GM12878 (cell line): Measurements from ENCODE around the gene ANXA4. TPM values are rescaled to one million over a fixed set of nuclear protein-coding genes. Genes with fewer than 3 reads are reported as not detected.

Experiments used
- ATAC-seq: fragments of 200-7000 bp; cut with Tn5 transposase; 3 replicates; pipeline ENCODE4 v1.9.1; 2020; ENCODE audit warnings: mild to moderate bottlenecking, moderate library complexity
- BruUV-seq: library from RNA; stranded (reverse); fragments of 400-500 nt; replicated peaks from 2 replicates; lab custom pipeline; 2021; lab: Mats Ljungman, UMichigan
- CTCF ChIA-PET: fragments of 300-600 bp; sonication (Branson Sonifier 250); formaldehyde crosslinking; extraction: SDS; loops from one replicate; lab custom pipeline; 2021; ENCODE audit warnings: inconsistent platforms; lab: Yijun Ruan, JAX
- POLR2A ChIA-PET: fragments of 350-600 bp; formaldehyde crosslinking; extraction: SDS; loops from one replicate; lab custom pipeline; 2021; ENCODE audit warnings: inconsistent platforms; lab: Charles Lee
- RAD21 ChIA-PET: fragments of 300-600 bp; sonication (Branson Sonifier 250); formaldehyde crosslinking; loops from one replicate; lab custom pipeline; 2023; ENCODE audit warnings: antibody characterized with exemption; ENCODE audit not compliant: unreplicated experiment; lab: Charles Lee
- SMC1A ChIA-PET: fragments of 300-600 bp; sonication (Branson Sonifier 250); formaldehyde crosslinking; loops from one replicate; lab custom pipeline; 2023; ENCODE audit not compliant: unreplicated experiment, uncharacterized antibody; lab: Charles Lee
- DNase-seq: peaks from one replicate; pipeline ENCODE4 v3.0.0-alpha.2; 2011; ENCODE audit warnings: low read depth, low spot score
- FAIRE-seq: peaks from 3 replicates; lab custom pipeline; 2011; peaks lifted over from hg19 to GRCh38; lab: Jason Lieb, UNC
- H2AFZ ChIP-seq: 2 replicates; pipeline ENCODE4 v1.6.0; 2011; ENCODE audit warnings: low read depth, low read length, control low read depth; ENCODE audit not compliant: control insufficient read depth
- H3K27ac ChIP-seq: 2 replicates; pipeline ENCODE4 v1.5.1; 2011; ENCODE audit warnings: control low read depth; ENCODE audit not compliant: control insufficient read depth, insufficient read depth
- H3K27me3 ChIP-seq, 2 experiments: replicated peaks in 1 of 2; 2 replicates each; pipeline versions ENCODE4 v1.6.0 to v1.6.1; 2011; ENCODE audit warnings: low read length in 1 of 2; ENCODE audit not compliant: control insufficient read depth in 2 of 2, insufficient read depth in 2 of 2
- H3K36me3 ChIP-seq, 2 experiments: 2 replicates each; pipeline ENCODE4 v1.5.1; 2011; ENCODE audit warnings: low read length in 1 of 2; ENCODE audit not compliant: control insufficient read depth in 2 of 2, insufficient read depth in 2 of 2
- H3K4me1 ChIP-seq: 2 replicates; pipeline ENCODE4 v1.6.1; 2011; ENCODE audit warnings: mild to moderate bottlenecking, low read length, moderate library complexity, mixed read lengths; ENCODE audit not compliant: control insufficient read depth, insufficient read depth
- H3K4me2 ChIP-seq: 2 replicates; pipeline ENCODE4 v1.6.0; 2011; ENCODE audit warnings: control low read depth; ENCODE audit not compliant: control insufficient read depth, insufficient read depth
- H3K4me3 ChIP-seq: fragments of 200-600 bp; sonication (generic); 2 replicates; pipeline ENCODE4 v1.5.1; 2016
- H3K79me2 ChIP-seq: 2 replicates; pipeline ENCODE4 v1.6.0; 2011; ENCODE audit warnings: low read length; ENCODE audit not compliant: control insufficient read depth, insufficient read depth
- H3K9ac ChIP-seq: 2 replicates; pipeline ENCODE4 v1.8.0; 2011; ENCODE audit warnings: low read length, control low read depth, mixed read lengths; ENCODE audit not compliant: control insufficient read depth, insufficient read depth
- H3K9me3 ChIP-seq: replicated peaks from 3 replicates; pipeline ENCODE4 v1.5.1; 2011; ENCODE audit warnings: mild to moderate bottlenecking, low read length; ENCODE audit not compliant: control insufficient read depth, insufficient read depth
- H4K20me1 ChIP-seq: 2 replicates; pipeline ENCODE4 v1.6.0; 2011; ENCODE audit not compliant: control insufficient read depth, insufficient read depth
- ASH2L ChIP-seq: fragments of 300-600, 200-600 bp; sonication (generic); IDR thresholded peaks from 2 replicates; pipeline ENCODE4 v1.6.1; 2017; ENCODE audit warnings: low read depth, mild to moderate bottlenecking, borderline replicate concordance
- ATF2 ChIP-seq: IDR thresholded peaks from 2 replicates; pipeline ENCODE4 v1.6.1; 2012; ENCODE audit warnings: low read length, inconsistent platforms
- BACH1 ChIP-seq: fragments of 450-650 bp; IDR thresholded peaks from 2 replicates; pipeline ENCODE4 v1.6.1; 2017; ENCODE audit warnings: mild to moderate bottlenecking, borderline replicate concordance
- CREM ChIP-seq: IDR thresholded peaks from 2 replicates; pipeline ENCODE4 v1.6.1; 2014; ENCODE audit warnings: antibody characterized with exemption, low read depth
- EZH2 ChIP-seq: IDR thresholded peaks from 2 replicates; pipeline ENCODE4 v1.6.1; 2012; ENCODE audit warnings: low read depth, mild to moderate bottlenecking, control low read depth, inconsistent platforms, low read length, borderline replicate concordance; ENCODE audit not compliant: control insufficient read depth
- HDGF ChIP-seq: fragments of 450-650 bp; IDR thresholded peaks from 2 replicates; pipeline ENCODE4 v1.6.1; 2016; ENCODE audit warnings: antibody characterized with exemption
- IKZF2 ChIP-seq, 2 experiments: fragments of 450-650 bp; IDR thresholded peaks; 2 replicates each; pipeline ENCODE4 v1.6.1; 2017; ENCODE audit warnings: mild to moderate bottlenecking in 2 of 2, moderate library complexity in 2 of 2
- MEF2B ChIP-seq: fragments of 450-650 bp; IDR thresholded peaks from 2 replicates; pipeline ENCODE4 v1.6.1; 2018; ENCODE audit warnings: mild to moderate bottlenecking, moderate library complexity; ENCODE audit not compliant: partially characterized antibody, poor library complexity, severe bottlenecking
- NR2C2 ChIP-seq: IDR thresholded peaks from 2 replicates; pipeline ENCODE4 v1.6.1; 2011; ENCODE audit warnings: borderline replicate concordance, low read depth; ENCODE audit not compliant: control insufficient read depth, insufficient read length
- PAX8 ChIP-seq: fragments of 450-650 bp; IDR thresholded peaks from 2 replicates; pipeline ENCODE4 v1.6.1; 2017; ENCODE audit warnings: mild to moderate bottlenecking, moderate library complexity
- PKNOX1 ChIP-seq: fragments of 450-650 bp; IDR thresholded peaks from 2 replicates; pipeline ENCODE4 v1.6.1; 2016; ENCODE audit warnings: mild to moderate bottlenecking
- SIN3A ChIP-seq: IDR thresholded peaks from 2 replicates; pipeline ENCODE4 v1.6.1; 2012; ENCODE audit warnings: low read depth, low read length, improper control_type of control experiment
- SMARCA5 ChIP-seq: fragments of 450-650 bp; IDR thresholded peaks from 2 replicates; pipeline ENCODE4 v1.6.1; 2017; ENCODE audit warnings: mild to moderate bottlenecking
- SPI1 ChIP-seq: IDR thresholded peaks from 2 replicates; pipeline ENCODE4 v1.6.1; 2011; ENCODE audit warnings: low read depth, mild to moderate bottlenecking, low read length, moderate library complexity, borderline replicate concordance; ENCODE audit not compliant: insufficient read depth
- TAF1 ChIP-seq: IDR thresholded peaks from 2 replicates; pipeline ENCODE4 v1.6.1; 2011; ENCODE audit warnings: mild to moderate bottlenecking, low read depth, low read length, borderline replicate concordance
- TARDBP ChIP-seq: IDR thresholded peaks from 2 replicates; pipeline ENCODE4 v1.6.1; 2016; ENCODE audit warnings: borderline replicate concordance
- WGBS: methylation state at CpG from one replicate; pipeline ENCODE4 v1.1.6; 2016; ENCODE audit warnings: low lambda C conversion rate; ENCODE audit not compliant: insufficient replicate concordance, insufficient coverage; ENCODE audit errors: missing lambda C conversion rate; 5-methylcytosine and 5-hydroxymethylcytosine counted together
- in situ Hi-C: fragments of 300-500 bp; cut with MboI; formaldehyde crosslinking; loops from 9 replicates; pipeline ENCODE4 v1.14.3; 2018; ENCODE audit warnings: mixed read lengths
- intact Hi-C: fragments of 100-400 bp; cut with micrococcal nuclease; formaldehyde crosslinking; loops from one replicate; pipeline ENCODE4 v1.14.2; 2022; ENCODE audit not compliant: unreplicated experiment
- polyA plus RNA-seq, 11 experiments: library from polyadenylated mRNA; depleted of rRNA in 4 of 11; unstranded in 6 of 11; stranded (reverse) in 5 of 11; fragments of >200 nt; fragmentation: Nextera tagmentation in 4 of 11; fragmentation: Illumina TruSeq in 1 of 11; extraction: Ambion mirVana in 4 of 11; extraction: Trizol in 1 of 11; gene quantifications; 1 replicate in 1 of 11; 2 replicates in 10 of 11; pipeline versions ENCODE4 v1.2.1 to v1.2.3, GENCODE V29; 2011 to 2016; ENCODE audit warnings: inconsistent platforms in 2 of 11, missing spikeins in 2 of 11, low read depth in 1 of 11
- total RNA-seq, 4 experiments: library from RNA; depleted of rRNA in 3 of 4; stranded (reverse); fragments of >200 nt in 3 of 4; fragmentation: Illumina TruSeq in 1 of 4; extraction: Trizol in 1 of 4; gene quantifications; 2 replicates each; pipeline versions ENCODE4 v1.2.1 to v1.2.3, GENCODE V29; 2013 to 2021
- TF ChIP-seq, protein P1 (sequence below): fragments of 450-650 bp; IDR thresholded peaks from 2 replicates; pipeline ENCODE4 v1.6.1; 2014; ENCODE audit warnings: mild to moderate bottlenecking

Gene ANXA4
- total and polyA plus RNA-seq, 10 of the 15 experiments (the other 5 are each of a cell fraction or from before 2014, with no cell fraction given): 16.3 to 97.2 (median 71.0) TPM

DNA sequence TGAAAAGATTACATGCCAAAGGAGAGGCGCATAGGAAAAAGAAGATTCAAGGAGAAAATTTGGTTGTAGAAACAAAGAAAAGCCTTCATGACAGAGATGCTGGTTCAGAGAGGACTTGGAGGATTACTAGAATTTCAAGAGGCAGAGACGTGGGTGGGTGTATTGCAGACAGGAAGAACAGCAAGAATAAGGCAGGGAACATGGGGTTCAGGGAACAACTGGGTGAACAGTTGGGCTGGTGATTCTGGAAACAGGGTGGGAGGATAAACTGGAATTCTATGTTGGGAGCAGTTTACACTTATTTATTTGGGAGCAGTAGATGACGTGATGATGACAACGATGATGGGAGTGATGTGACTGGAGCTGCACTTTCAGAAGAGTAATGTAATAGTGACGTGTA, 69.1 kb downstream of the ANXA4 start (continued):
- TF ChIP-seq ATF2: no peak
- no peak for TF ChIP-seq ASH2L
- TF ChIP-seq CREM: no peak
- no peak for TF ChIP-seq SPI1
- no peak for TF ChIP-seq PKNOX1
- TF ChIP-seq SIN3A: no peak
- no peak for TF ChIP-seq TARDBP
- no peak for TF ChIP-seq PAX8
- TF ChIP-seq HDGF: no peak
- no peak for TF ChIP-seq IKZF2 (IDR thresholded peaks at IDR 0.05)
- TF ChIP-seq, all 136 proteins: peak for 0

- intact Hi-C loops (no loop called here), in situ Hi-C loops (loop anchor here (5.0 to 25.0 kb wide), 2 partner anchors 89 to 249 kb away; no protein-coding TSS in a partner anchor)
- no peaks in the 10 kb centered on the region for H4K20me1 ChIP-seq
- POLR2A ChIA-PET: interaction anchor here (1.7 kb wide), 1 partner anchor 66 kb away, joined by 5 read pairs; no protein-coding TSS in a partner anchor
- H3K4me3 ChIP-seq: no peak overlapping the region
- SMC1A ChIA-PET: interaction anchor here (1.0 to 4.6 kb wide), 9 partner anchors 11 to 88 kb away, joined by 3 to 29 read pairs (median 4); no protein-coding TSS in a partner anchor
- DNase-seq (no peak), ATAC-seq (no peak), FAIRE-seq (no peak)
- peaks cover 3 to 18% of the 10 kb centered on the region in 2 experiments; a peak in 2 of 4 replicates for H3K36me3 ChIP-seq
- WGBS: 79% methylated on average over 3 of the region's 3 CpGs
- no TSS peak for BruUV-seq
- H3K9ac ChIP-seq: no peak overlapping the region
- H3K4me2 ChIP-seq: no peak overlapping the region
- RAD21 ChIA-PET: interaction anchor here (0.9 to 5.8 kb wide), 6 partner anchors 8 to 87 kb away, joined by 3 to 35 read pairs (median 4); no protein-coding TSS in a partner anchor
- H3K27me3 ChIP-seq: no peaks in the 10 kb centered on the region
- H2AFZ ChIP-seq: no peak overlapping the region
- no peaks in the 10 kb centered on the region for H3K4me1 ChIP-seq
- no peaks in the 10 kb centered on the region for H3K9me3 ChIP-seq
- CTCF ChIA-PET: interaction anchor here (0.6 to 13.5 kb wide), 6 partner anchors 8 to 251 kb away, joined by 3 to 408 read pairs (median 4); no protein-coding TSS in a partner anchor
- H3K79me2 ChIP-seq: no peaks in the 10 kb centered on the region
- no peak overlapping the region for H3K27ac ChIP-seq
- TF ChIP-seq HDGF (no peak), BACH1 (no peak), MEF2B (no peak), TAF1 (no peak), NR2C2 (no peak), EZH2 (no peak), SMARCA5 (no peak)
- TF ChIP-seq, protein P1, sequence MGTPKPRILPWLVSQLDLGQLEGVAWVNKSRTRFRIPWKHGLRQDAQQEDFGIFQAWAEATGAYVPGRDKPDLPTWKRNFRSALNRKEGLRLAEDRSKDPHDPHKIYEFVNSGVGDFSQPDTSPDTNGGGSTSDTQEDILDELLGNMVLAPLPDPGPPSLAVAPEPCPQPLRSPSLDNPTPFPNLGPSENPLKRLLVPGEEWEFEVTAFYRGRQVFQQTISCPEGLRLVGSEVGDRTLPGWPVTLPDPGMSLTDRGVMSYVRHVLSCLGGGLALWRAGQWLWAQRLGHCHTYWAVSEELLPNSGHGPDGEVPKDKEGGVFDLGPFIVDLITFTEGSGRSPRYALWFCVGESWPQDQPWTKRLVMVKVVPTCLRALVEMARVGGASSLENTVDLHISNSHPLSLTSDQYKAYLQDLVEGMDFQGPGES: no peak
Observed at GRCh38 chr2:69811591-69811990, 69.7 kb downstream of the ANXA4 start.
